ENCODE data around the gene EYA3.

EYA3 gene

DNA sequence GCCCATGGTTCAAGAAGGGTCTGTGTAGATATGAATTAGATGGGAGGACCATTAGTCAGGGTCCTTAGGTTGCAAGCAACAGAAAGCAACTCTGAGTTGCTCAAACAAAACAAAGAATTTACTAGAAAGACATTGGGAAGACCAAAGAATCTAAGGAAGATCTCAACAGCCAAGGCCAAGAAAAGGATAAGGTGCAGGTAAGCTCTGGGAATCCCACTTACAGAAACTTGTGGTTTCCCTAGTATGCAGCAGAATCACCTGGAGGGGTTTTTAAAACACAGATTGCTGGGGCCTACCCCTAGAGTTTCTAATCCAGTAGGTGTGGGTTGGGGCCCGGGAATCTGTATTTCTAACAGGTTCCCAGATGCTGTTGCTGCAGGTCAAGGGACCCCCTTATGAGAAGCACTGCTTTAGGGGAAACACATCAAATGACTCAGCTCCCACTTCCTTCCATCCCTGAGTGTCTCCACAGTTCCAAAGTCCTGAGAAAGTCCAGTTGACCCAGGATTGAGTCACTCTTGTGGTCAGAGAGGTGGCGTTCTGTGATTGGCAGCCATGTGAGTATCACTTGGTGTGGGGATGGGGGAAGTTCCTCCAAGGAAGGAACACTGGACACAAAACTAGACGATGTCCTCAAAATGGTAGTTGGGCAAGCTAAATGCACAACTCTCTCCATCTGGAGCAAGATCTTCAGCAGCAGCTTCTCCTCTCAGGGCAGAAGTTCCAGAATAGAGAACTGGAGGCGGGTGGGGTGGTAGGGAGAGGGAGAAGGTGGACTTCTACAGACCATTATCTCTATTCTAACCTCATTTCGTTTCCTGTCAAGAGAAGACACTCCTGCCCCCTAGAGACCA lies 24.2 kb upstream of the EYA3 start:
- no peak for ATAC-seq

- ATAC-seq: peak in 1 of 2 donors; percentile 30
These were observed 22.7 kb upstream of the EYA3 start for GRCh38 chr1:28111157-28111556.

- no peak for ATAC-seq
These were observed 22.1 kb upstream of the EYA3 start for GRCh38 chr1:28110555-28110954.

GRCh38 chr1:28109639-28110038 lies 21.2 kb upstream of the EYA3 start:
- no peak for ATAC-seq

GRCh38 chr1:28108001-28108400 lies 19.6 kb upstream of the EYA3 start:
- no peak for ATAC-seq

DNA sequence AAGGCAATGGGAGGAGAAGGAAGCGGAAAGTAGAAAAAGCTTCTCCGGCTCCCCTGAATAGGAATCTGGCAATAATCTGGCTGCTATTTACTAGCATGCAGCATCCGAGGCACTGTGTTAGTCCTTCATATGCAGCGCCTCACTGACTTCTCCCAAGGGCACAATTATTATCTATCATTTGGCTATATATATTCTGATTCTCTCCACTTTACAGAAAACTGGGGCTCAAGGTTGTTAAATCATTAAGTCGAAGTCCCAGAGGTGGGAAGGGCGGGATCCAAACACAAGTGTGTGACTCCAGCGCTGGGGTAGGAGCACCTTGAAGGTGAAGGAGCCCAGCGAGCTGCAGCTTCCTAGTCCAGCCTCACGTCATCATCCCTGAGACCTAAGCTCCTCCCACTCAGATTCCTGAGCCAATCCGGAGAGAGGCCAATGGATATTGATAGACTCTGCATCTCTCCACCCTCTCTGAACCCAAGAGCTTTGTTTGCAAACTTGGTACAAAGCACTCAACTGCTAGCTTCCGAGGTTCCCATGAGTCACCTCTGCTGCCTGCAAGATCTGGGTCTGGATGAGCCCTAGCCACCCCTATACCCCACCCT lies 16.6 kb upstream of the EYA3 start:
- no peak for ATAC-seq

- ATAC-seq: no peak
These were observed 13.8 kb upstream of the EYA3 start for GRCh38 chr1:28102189-28102588.

GRCh38 chr1:28099050-28099769 lies 10.8 kb upstream of the EYA3 start:
- no peak for ATAC-seq

DNA sequence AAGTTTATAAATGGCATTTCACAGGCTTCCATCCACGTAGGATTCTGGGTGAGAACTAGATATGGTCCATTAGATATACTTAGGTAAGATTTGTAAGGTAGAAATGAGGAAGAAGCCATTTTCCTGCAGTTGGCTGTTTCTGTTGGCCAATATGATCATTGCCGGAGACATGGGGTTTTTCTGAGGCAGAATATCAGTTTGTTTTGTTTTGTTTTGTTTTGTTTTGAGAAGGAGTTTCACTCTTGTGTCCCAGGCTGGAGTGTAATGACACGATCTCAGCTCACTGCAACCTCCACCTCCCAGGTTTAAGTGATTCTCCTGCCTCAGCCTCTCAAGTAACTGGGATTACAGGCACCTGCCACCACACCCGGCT lies 8.7 kb upstream of the EYA3 start:
- no peak for ATAC-seq

- ATAC-seq: no peak
These were observed 8.0 kb upstream of the EYA3 start for GRCh38 chr1:28096210-28097099.

DNA sequence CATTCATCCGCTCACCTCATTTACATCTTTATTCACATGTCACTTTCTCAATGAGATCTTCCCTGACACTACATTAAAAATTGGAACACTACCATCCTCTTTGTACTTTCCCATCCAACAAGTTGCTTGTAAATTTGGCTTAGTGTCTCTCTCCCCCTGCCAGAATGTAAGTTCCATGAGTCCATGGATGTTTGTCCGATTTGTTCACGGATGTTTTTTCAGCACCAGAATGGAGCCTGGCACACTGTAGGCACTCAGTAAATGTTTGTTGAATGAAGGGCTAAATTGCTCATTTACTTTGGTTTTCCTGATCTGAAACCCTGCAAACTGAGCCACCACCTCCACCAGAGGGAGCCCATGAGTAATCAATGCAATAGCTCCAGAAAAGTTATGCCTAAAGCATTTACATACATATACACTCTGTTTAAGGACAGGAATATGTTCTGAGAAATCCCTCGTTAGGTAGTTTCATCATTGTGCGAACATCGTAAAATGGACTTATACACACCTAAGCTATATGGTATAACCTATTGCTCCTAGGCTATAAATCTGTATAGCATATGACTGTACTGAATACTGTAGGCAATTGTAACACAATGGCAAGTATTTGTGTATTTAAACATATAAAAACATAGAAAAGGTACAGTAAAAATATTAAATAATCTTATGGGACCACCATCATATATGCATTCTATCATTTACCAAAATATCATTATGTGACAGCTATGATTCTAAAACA lies 2.8 kb upstream of the EYA3 start:
- ATAC-seq: no peak

DNA sequence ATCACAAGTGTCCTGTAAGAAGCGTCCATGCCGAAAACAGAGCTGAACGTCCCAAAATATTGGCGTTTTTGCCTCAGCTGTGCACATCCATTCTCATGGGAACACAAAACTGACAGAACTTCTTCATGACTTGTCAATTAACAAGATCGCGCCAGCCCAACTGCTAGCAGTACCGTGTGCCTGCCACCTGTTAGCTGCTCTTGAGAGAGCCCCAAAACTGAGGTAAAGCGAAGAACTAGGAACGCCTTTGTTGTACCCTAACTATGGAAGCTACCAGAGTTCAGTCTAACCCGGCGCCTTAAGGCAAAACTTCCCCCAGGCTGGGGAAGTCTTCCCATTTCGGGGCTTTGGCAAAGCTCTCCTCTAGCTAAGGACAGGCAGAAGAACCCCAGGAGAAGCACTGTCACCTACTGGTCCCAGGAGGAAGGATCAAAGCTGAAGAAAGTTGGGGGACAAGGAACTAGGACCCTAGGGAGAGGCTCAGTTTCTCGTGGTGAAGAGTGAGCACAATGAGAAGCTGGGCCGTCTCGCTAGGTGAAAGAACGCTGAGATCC lies 719 bp downstream of the EYA3 start:
- no peak for ATAC-seq

- no peak for ATAC-seq
These were observed 1.8 kb downstream of the EYA3 start for GRCh38 chr1:28086651-28087050.

GRCh38 chr1:28085129-28085528 lies 3.3 kb downstream of the EYA3 start:
- no peak for ATAC-seq

GRCh38 chr1:28083876-28084275 lies 4.5 kb downstream of the EYA3 start:
- ATAC-seq: no peak

DNA sequence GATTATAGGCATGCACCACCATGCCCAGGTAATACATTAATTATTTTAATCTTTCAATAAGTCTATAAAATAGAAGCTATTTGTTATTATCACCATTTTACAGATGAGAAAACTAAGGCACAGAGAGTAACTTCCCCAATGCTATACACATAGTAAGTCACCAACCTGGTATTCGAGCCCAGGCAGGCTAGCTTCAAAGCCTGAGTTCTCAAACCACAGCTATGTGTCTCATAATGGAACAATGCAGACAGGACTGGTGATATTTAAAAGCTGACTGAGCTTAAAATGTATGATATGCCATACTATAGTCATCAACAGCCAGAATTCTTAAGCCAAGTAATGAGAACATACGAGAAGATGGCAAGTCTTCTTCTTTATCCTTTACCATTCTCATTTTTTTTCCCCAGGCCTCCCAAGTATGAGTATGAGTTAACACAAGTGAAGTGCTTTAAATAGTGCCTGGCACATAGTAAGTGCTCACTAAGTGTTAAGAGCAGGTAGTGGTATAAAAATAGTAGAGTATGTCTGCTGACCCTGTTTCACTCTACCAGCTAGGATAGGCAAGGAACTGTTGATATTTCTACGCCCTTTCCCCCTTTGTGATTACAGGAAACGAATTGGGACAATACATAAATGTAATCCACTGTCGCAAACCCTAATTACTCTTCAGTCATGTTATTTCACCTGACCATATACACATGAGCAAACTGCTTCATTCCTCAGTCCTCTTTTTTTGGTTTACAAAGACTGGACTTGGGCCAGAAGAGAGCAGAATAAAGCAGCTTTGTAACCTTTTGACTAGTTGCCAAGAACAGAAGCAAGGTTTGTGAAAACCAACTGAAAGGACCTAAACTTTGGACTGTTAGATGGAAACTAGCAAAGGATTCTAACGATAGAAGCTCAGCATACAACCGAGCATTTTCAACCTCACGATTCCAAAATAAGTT lies 9.5 kb downstream of the EYA3 start:
- no peak for ATAC-seq

- ATAC-seq: no peak
These were observed 10.1 kb downstream of the EYA3 start for GRCh38 chr1:28078262-28078661.

- ATAC-seq: no peak
These were observed 13.4 kb downstream of the EYA3 start for GRCh38 chr1:28074892-28075511.

GRCh38 chr1:28073867-28074266 lies 14.5 kb downstream of the EYA3 start:
- ATAC-seq: no peak

- no peak for ATAC-seq
These were observed 16.6 kb downstream of the EYA3 start for GRCh38 chr1:28071813-28072212.
